Measurements from ENCODE around the gene GREB1.

- TF ChIP-seq BHLHE40 (IDR thresholded peaks at IDR 0.05; ENCODE audit: low read depth, low read length) (no peak), SMC3 (IDR thresholded peaks at IDR 0.05; ENCODE audit: low read depth, low read length) (no peak), CTCF (conservative IDR thresholded peaks at IDR 0.05; ENCODE audit: low read depth, low read length) (no peak), POLR2A (IDR thresholded peaks at IDR 0.05; ENCODE audit: low read depth, low read length) (no peak), CHD1 (IDR thresholded peaks at IDR 0.05; ENCODE audit: low read depth, low read length) (no peak), RAD21 (IDR thresholded peaks at IDR 0.05; ENCODE audit: low read length) (no peak), MAZ (IDR thresholded peaks at IDR 0.05; ENCODE audit: borderline replicate concordance, low read depth, low read length) (no peak), MAFK (IDR thresholded peaks at IDR 0.05; ENCODE audit: low read depth, low read length) (no peak), CEBPB (IDR thresholded peaks at IDR 0.05; ENCODE audit: low read depth, low read length) (no peak), FOS (IDR thresholded peaks at IDR 0.05; ENCODE audit: low read depth, low read length) (no peak), RFX5 (IDR thresholded peaks at IDR 0.05; ENCODE audit: low read depth, low read length) (no peak), ELK1 (IDR thresholded peaks at IDR 0.05; ENCODE audit: borderline replicate concordance, low read depth, low read length) (no peak), MXI1 (IDR thresholded peaks at IDR 0.05; ENCODE audit: borderline replicate concordance, low read depth, low read length) (no peak)
- TF ChIP-seq, protein P1, sequence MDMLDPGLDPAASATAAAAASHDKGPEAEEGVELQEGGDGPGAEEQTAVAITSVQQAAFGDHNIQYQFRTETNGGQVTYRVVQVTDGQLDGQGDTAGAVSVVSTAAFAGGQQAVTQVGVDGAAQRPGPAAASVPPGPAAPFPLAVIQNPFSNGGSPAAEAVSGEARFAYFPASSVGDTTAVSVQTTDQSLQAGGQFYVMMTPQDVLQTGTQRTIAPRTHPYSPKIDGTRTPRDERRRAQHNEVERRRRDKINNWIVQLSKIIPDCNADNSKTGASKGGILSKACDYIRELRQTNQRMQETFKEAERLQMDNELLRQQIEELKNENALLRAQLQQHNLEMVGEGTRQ (IDR thresholded peaks at IDR 0.05; ENCODE audit: low read depth, low read length), result no peak
These were observed 35.8 kb downstream of the GREB1 start for GRCh38 chr2:11569636-11570035.

Data from IMR-90 (cell line).